PC-3 (cell line): ENCODE results near the gene HMCES. TPM values are rescaled to one million over a fixed set of nuclear protein-coding genes. Genes with fewer than 3 reads are reported as not detected.
A peak's percentile ranks its signal among the peaks of the same experiment; 100 is the strongest.

Experiments
- ATAC-seq: fragments of 200-7000 bp; cut with Tn5 transposase; 2 replicates; pipeline ENCODE4 v1.9.1; 2020; ENCODE audit warnings: mild to moderate bottlenecking, moderate library complexity
- BruUV-seq: library from RNA; stranded (reverse); fragments of 400-500 nt; replicated peaks from 2 replicates; lab custom pipeline; 2021; lab: Mats Ljungman, UMichigan
- CTCF ChIA-PET: fragments of 300-600 bp; sonication (Branson Sonifier 250); formaldehyde crosslinking; loops from one replicate; lab custom pipeline; 2022; ENCODE audit warnings: antibody characterized with exemption; lab: Charles Lee
- POLR2A ChIA-PET: fragments of 300-600 bp; sonication (Branson Sonifier 250); formaldehyde crosslinking; loops from one replicate; lab custom pipeline; 2022; ENCODE audit warnings: antibody characterized with exemption; ENCODE audit not compliant: unreplicated experiment; lab: Charles Lee
- DNase-seq: peaks from one replicate; pipeline ENCODE4 v3.0.0-alpha.2; 2015
- H2AFZ ChIP-seq: fragments of 300-600 bp; sonication (generic); 2 replicates; pipeline ENCODE4 v1.6.0; 2016; ENCODE audit warnings: antibody characterized with exemption, low read length
- H3F3A ChIP-seq: fragments of 300-600 bp; sonication (generic); one replicate; pipeline ENCODE4 v1.6.0; 2017; ENCODE audit warnings: antibody characterized with exemption, low read length, control low read depth, mild to moderate bottlenecking; ENCODE audit not compliant: unreplicated experiment
- H3K27ac ChIP-seq: fragments of 300-600 bp; sonication (generic); 2 replicates; pipeline ENCODE4 v1.5.1; 2016; ENCODE audit warnings: mild to moderate bottlenecking, low read length
- H3K27me3 ChIP-seq: fragments of 300-600 bp; sonication (generic); 2 replicates; pipeline ENCODE4 v1.6.1; 2016; ENCODE audit warnings: low read length, mixed read lengths
- H3K36me3 ChIP-seq: fragments of 300-600 bp; sonication (generic); 2 replicates; pipeline ENCODE4 v1.6.1; 2016; ENCODE audit warnings: low read depth, mixed run types, low read length, mixed read lengths
- H3K4me1 ChIP-seq: fragments of 300-600 bp; sonication (generic); 2 replicates; pipeline ENCODE4 v1.5.1; 2016; ENCODE audit warnings: low read length; ENCODE audit not compliant: insufficient read depth
- H3K4me2 ChIP-seq: fragments of 300-600 bp; sonication (generic); 2 replicates; pipeline ENCODE4 v1.6.0; 2016; ENCODE audit warnings: low read length
- H3K4me3 ChIP-seq: fragments of 300-600 bp; sonication (generic); 2 replicates; pipeline ENCODE4 v1.5.1; 2016; ENCODE audit warnings: mild to moderate bottlenecking, low read length, mixed read lengths
- H3K79me2 ChIP-seq: fragments of 300-600 bp; sonication (generic); 2 replicates; pipeline ENCODE4 v1.6.1; 2017; ENCODE audit warnings: low read length, mixed read lengths
- H3K9ac ChIP-seq: fragments of 300-600 bp; sonication (generic); 2 replicates; pipeline ENCODE4 v1.6.0; 2016; ENCODE audit warnings: mild to moderate bottlenecking, low read length
- H3K9me2 ChIP-seq: fragments of 300-600 bp; sonication (generic); replicated peaks from 2 replicates; pipeline ENCODE4 v1.6.1; 2016; ENCODE audit warnings: mixed run types, low read length, mixed read lengths
- H3K9me3 ChIP-seq: fragments of 300-600 bp; sonication (generic); 2 replicates; pipeline ENCODE4 v1.6.1; 2016; ENCODE audit warnings: low read length, mixed read lengths
- H4K20me1 ChIP-seq: fragments of 300-600 bp; sonication (generic); 2 replicates; pipeline ENCODE4 v1.6.1; 2016; ENCODE audit warnings: low read length, mixed read lengths
- CTCF ChIP-seq: fragments of 300-600 bp; sonication (generic); conservative IDR thresholded peaks from 2 replicates; pipeline ENCODE4 v1.5.1; 2017; ENCODE audit warnings: antibody characterized with exemption, low read depth, mild to moderate bottlenecking, low read length
- EZH2 ChIP-seq: fragments of 300-600 bp; sonication (generic); IDR thresholded peaks from one replicate; pipeline ENCODE4 v1.6.1; 2017; ENCODE audit warnings: antibody characterized with exemption, mild to moderate bottlenecking, low read length; ENCODE audit not compliant: unreplicated experiment
- EZH2phosphoT487 ChIP-seq: fragments of 300-600 bp; sonication (generic); IDR thresholded peaks from 2 replicates; pipeline ENCODE4 v1.6.1; 2018; ENCODE audit warnings: mild to moderate bottlenecking, antibody characterized with exemption, low read length, borderline replicate concordance
- intact Hi-C: fragments of 100-400 bp; cut with micrococcal nuclease; formaldehyde crosslinking; loops from 2 replicates; pipeline ENCODE4 v1.9.0; 2023
- total RNA-seq: library from RNA; depleted of rRNA; stranded (reverse); fragments of >200 nt; gene quantifications from 2 replicates; pipeline ENCODE4 v1.2.3, GENCODE V29; 2014

Gene HMCES
- total RNA-seq, 1 experiment from 2014 or later: 28.8 TPM

GRCh38 chr3:129312671-129313414 lies 34.2 kb downstream of the HMCES start:
- BruUV-seq: no TSS peak
- Histone ChIP-seq H3K9me2 (no peaks in the 10 kb centered on the region), H3F3A (peaks cover 5% of the 10 kb centered on the region), H3K9ac (no peak overlapping the region), H3K4me3 (no peak overlapping the region), H2AFZ (no peak overlapping the region), H3K4me1 (peaks cover 10% of the 10 kb centered on the region), H3K36me3 (no peaks in the 10 kb centered on the region), H3K4me2 (no peak overlapping the region), H3K27me3 (no peaks in the 10 kb centered on the region), H3K9me3 (no peaks in the 10 kb centered on the region), H3K79me2 (peaks cover 8% of the 10 kb centered on the region), H4K20me1 (0 out of 2 replicates have a peak, but pooled peaks cover 3% of the 10 kb centered on the region), H3K27ac (no peak overlapping the region)
- no peak for DNase-seq
- no peak for ATAC-seq
- no peak for TF ChIP-seq CTCF
- TF ChIP-seq EZH2phosphoT487: no peak
- TF ChIP-seq EZH2: no peak
- ChIA-PET POLR2A (no interaction called here), CTCF (no interaction called here)
- intact Hi-C loops: loop anchor here (5.0 kb wide), 1 partner anchor 36 kb away; the partner anchor contains the start of gene HMCES

DNA sequence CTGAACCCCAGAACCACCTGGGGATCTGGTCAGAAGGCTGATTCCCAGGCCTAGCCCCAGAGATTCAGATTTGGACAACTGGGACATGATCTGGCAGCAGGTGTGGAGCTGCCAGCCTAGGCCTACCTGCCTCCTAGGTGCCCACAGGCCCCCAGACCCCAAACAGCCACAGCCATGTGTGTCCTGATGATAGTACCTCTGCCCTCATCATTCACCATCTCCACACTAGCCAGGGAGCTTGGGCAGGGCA lies 34.7 kb downstream of the HMCES start:
- Histone ChIP-seq H3K4me1 (peaks cover 10% of the 10 kb centered on the region), H3K4me2 (no peak overlapping the region), H3K4me3 (no peak overlapping the region), H3K27ac (no peak overlapping the region), H3K9ac (no peak overlapping the region), H4K20me1 (0 out of 2 replicates have a peak, but pooled peaks cover 3% of the 10 kb centered on the region), H3K79me2 (peaks cover 8% of the 10 kb centered on the region), H2AFZ (no peak overlapping the region), H3K9me2 (no peaks in the 10 kb centered on the region), H3K27me3 (no peaks in the 10 kb centered on the region), H3K36me3 (no peaks in the 10 kb centered on the region), H3K9me3 (no peaks in the 10 kb centered on the region), H3F3A (peaks cover 5% of the 10 kb centered on the region)
- TF ChIP-seq CTCF (no peak), EZH2phosphoT487 (no peak), EZH2 (no peak)
- no peak for ATAC-seq
- BruUV-seq: no TSS peak
- ChIA-PET POLR2A (no interaction called here), CTCF (no interaction called here)
- peak; percentile 7 for DNase-seq
- intact Hi-C loops: loop anchor here (5.0 kb wide), 1 partner anchor 36 kb away; the partner anchor contains the start of gene HMCES

- Histone ChIP-seq H3K4me2 (peak overlapping the region; percentile 88), H4K20me1 (0 out of 2 replicates have a peak, but pooled peaks cover 3% of the 10 kb centered on the region), H3F3A (peaks cover 5% of the 10 kb centered on the region), H3K79me2 (peaks cover 8% of the 10 kb centered on the region), H3K9me3 (no peaks in the 10 kb centered on the region), H3K4me3 (peak overlapping the region; percentile 86; the same call in 1 of the 2 replicates), H3K27me3 (no peaks in the 10 kb centered on the region), H3K9ac (no peak overlapping the region), H3K9me2 (no peaks in the 10 kb centered on the region), H3K4me1 (peaks cover 10% of the 10 kb centered on the region), H2AFZ (no peak overlapping the region), H3K36me3 (no peaks in the 10 kb centered on the region), H3K27ac (no peak overlapping the region)
- ChIA-PET POLR2A (no interaction called here), CTCF (no interaction called here)
- DNase-seq (peak; percentile 23), ATAC-seq (no peak)
- TF ChIP-seq CTCF (no peak), EZH2 (no peak)
- no TSS peak for BruUV-seq
- intact Hi-C loops: loop anchor here (5.0 kb wide), 1 partner anchor 37 kb away; the partner anchor contains the start of gene HMCES
Measured at GRCh38 chr3:129313665-129314385, 35.2 kb downstream of the HMCES start.
